ENCODE data around the gene MYH9. TPM values are rescaled to one million over a fixed set of nuclear protein-coding genes. Genes with fewer than 3 reads are reported as not detected.

Gene MYH9
- total and polyA plus RNA-seq, 2 experiments from 2014 or later, result 140 to 188 TPM

- Histone ChIP-seq H3K4me3 (no peak overlapping the region), H3K4me2 (no peak overlapping the region), H3K4me1 (ENCODE audit: insufficient read depth) (peaks cover 5% of the 10 kb centered on the region), H3K27me3 (no peaks in the 10 kb centered on the region), H3K79me2 (peaks cover 5% of the 10 kb centered on the region), H3K9me3 (ENCODE audit: low read depth) (no peaks in the 10 kb centered on the region), H3K27ac (no peak overlapping the region), H3K36me3 (replicated peaks; ENCODE audit: insufficient read depth, low read depth) (peaks cover 5% of the 10 kb centered on the region), H3K9me2 (replicated peaks; ENCODE audit: insufficient read depth) (no peaks in the 10 kb centered on the region), H2AFZ (no peak overlapping the region), H4K20me1 (ENCODE audit: insufficient read depth, poor library complexity, severe bottlenecking) (no peaks in the 10 kb centered on the region)
- DNase-seq (ENCODE audit: low spot score), result peak; percentile 37
- no peak for TF ChIP-seq EZH2phosphoT487 (IDR thresholded peaks at IDR 0.05; ENCODE audit: low read depth, severe bottlenecking, unreplicated experiment)
- TF ChIP-seq CTCF (IDR thresholded peaks at IDR 0.05; ENCODE audit: poor library complexity), result no peak
- no peak for TF ChIP-seq EZH2 (IDR thresholded peaks at IDR 0.05; ENCODE audit: borderline replicate concordance)
- WGBS (ENCODE audit: low lambda C conversion rate, missing lambda C conversion rate), result 86% methylated on average over 12 of the region's 13 CpGs
These were observed 83.9 kb downstream of the MYH9 start for GRCh38 chr22:36303874-36304273.

- no peaks in the 10 kb centered on the region for H4K20me1 ChIP-seq (ENCODE audit: insufficient read depth, poor library complexity, severe bottlenecking)
- H3K27me3 ChIP-seq, result no peaks in the 10 kb centered on the region
- 91% methylated on average over 9 of the region's 9 CpGs for whole genome bisulfite sequencing (ENCODE audit: low lambda C conversion rate, missing lambda C conversion rate)
- H3K27ac ChIP-seq, result no peak overlapping the region
- H3K4me2 ChIP-seq, result no peak overlapping the region
- no peak overlapping the region for H2AFZ ChIP-seq
- DNase-seq (ENCODE audit: low spot score), result no peak
- no peak overlapping the region for H3K4me3 ChIP-seq
- peaks cover 5% of the 10 kb centered on the region for H3K79me2 ChIP-seq
- no peaks in the 10 kb centered on the region for H3K9me2 ChIP-seq (replicated peaks; ENCODE audit: insufficient read depth)
- no peaks in the 10 kb centered on the region for H3K9me3 ChIP-seq (ENCODE audit: low read depth)
- TF ChIP-seq EZH2 (IDR thresholded peaks at IDR 0.05; ENCODE audit: borderline replicate concordance) (no peak), EZH2phosphoT487 (IDR thresholded peaks at IDR 0.05; ENCODE audit: low read depth, severe bottlenecking, unreplicated experiment) (no peak), CTCF (IDR thresholded peaks at IDR 0.05; ENCODE audit: poor library complexity) (no peak)
- peaks cover 5% of the 10 kb centered on the region for H3K36me3 ChIP-seq (replicated peaks; ENCODE audit: insufficient read depth, low read depth)
- H3K4me1 ChIP-seq (ENCODE audit: insufficient read depth), result peaks cover 5% of the 10 kb centered on the region
These were observed 84.7 kb downstream of the MYH9 start for GRCh38 chr22:36303115-36303467.

GRCh38 chr22:36302439-36303114, 85.2 kb downstream of the MYH9 start:
- H3K4me2 ChIP-seq, result no peak overlapping the region
- no peak overlapping the region for H2AFZ ChIP-seq
- H3K4me1 ChIP-seq (ENCODE audit: insufficient read depth), result peaks cover 5% of the 10 kb centered on the region
- H4K20me1 ChIP-seq (ENCODE audit: insufficient read depth, poor library complexity, severe bottlenecking), result no peaks in the 10 kb centered on the region
- peak overlapping the region; percentile 59 for H3K27ac ChIP-seq
- H3K9me2 ChIP-seq (replicated peaks; ENCODE audit: insufficient read depth), result no peaks in the 10 kb centered on the region
- no peaks in the 10 kb centered on the region for H3K9me3 ChIP-seq (ENCODE audit: low read depth)
- H3K27me3 ChIP-seq, result no peaks in the 10 kb centered on the region
- no peak overlapping the region for H3K4me3 ChIP-seq
- no peak for DNase-seq (ENCODE audit: low spot score)
- peaks cover 5% of the 10 kb centered on the region for H3K36me3 ChIP-seq (replicated peaks; ENCODE audit: insufficient read depth, low read depth)
- TF ChIP-seq CTCF (IDR thresholded peaks at IDR 0.05; ENCODE audit: poor library complexity) (no peak), EZH2 (IDR thresholded peaks at IDR 0.05; ENCODE audit: borderline replicate concordance) (no peak), EZH2phosphoT487 (IDR thresholded peaks at IDR 0.05; ENCODE audit: low read depth, severe bottlenecking, unreplicated experiment) (no peak)
- WGBS (ENCODE audit: low lambda C conversion rate, missing lambda C conversion rate), result 92% methylated on average over 17 of the region's 17 CpGs
- H3K79me2 ChIP-seq, result peaks cover 5% of the 10 kb centered on the region

All from hepatocyte (in vitro differentiated cells).